Ishikawa (cell line): Measurements from ENCODE around the gene CD99L2.

Experiments
- CREB1 ChIP-seq: IDR thresholded peaks from 2 replicates; pipeline ENCODE4 v1.6.1; 2012; ENCODE audit warnings: low read depth
- RAD21 ChIP-seq: IDR thresholded peaks from 2 replicates; pipeline ENCODE4 v1.6.1; 2012; ENCODE audit warnings: low read depth
- TAF1 ChIP-seq: IDR thresholded peaks from 2 replicates; pipeline ENCODE4 v1.6.1; 2012; ENCODE audit warnings: low read depth, mild to moderate bottlenecking
- USF1 ChIP-seq: IDR thresholded peaks from 2 replicates; pipeline ENCODE4 v1.6.1; 2012
- YY1 ChIP-seq: IDR thresholded peaks from 2 replicates; pipeline ENCODE4 v1.6.1; 2012; ENCODE audit warnings: low read depth
- TF ChIP-seq, protein P1 (sequence below): IDR thresholded peaks from 2 replicates; pipeline ENCODE4 v1.6.1; 2012

DNA sequence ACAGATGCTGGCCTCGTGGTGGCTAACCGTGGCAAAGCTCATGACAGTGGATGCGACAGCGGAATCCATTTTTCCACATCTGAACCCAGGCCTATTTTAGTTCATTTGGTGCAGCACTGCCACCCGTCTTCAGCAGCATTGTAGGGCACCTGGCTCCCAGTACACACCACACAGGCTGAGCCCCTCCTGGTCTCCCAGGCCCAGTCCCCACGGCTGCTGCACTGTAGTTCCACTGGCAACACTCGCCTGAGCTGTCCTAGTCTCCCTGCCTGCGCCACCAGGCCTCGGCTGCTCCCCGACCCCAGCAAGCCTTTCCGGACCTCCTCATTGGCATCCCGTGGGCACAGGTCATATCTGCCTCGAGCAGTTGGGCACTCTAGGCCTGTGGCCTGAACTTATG is 129.1 kb downstream of the CD99L2 start:
- TF ChIP-seq CREB1 (no peak), YY1 (no peak), RAD21 (no peak), USF1 (no peak), TAF1 (no peak)
- TF ChIP-seq, protein P1, sequence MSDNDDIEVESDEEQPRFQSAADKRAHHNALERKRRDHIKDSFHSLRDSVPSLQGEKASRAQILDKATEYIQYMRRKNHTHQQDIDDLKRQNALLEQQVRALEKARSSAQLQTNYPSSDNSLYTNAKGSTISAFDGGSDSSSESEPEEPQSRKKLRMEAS: no peak
